ENCODE data around the gene ZNF200. TPM values are rescaled to one million over a fixed set of nuclear protein-coding genes. Genes with fewer than 3 reads are reported as not detected.

ZNF200 gene
- total and polyA plus RNA-seq, 2 of the 13 experiments (the other 11 are each of a cell fraction or from before 2014, with no cell fraction given): 3.5 to 16.5 TPM

- TF ChIP-seq PLRG1 (conservative IDR thresholded peaks at IDR 0.05) (no peak), ZBTB20 (CRISPR knock-in tag; IDR thresholded peaks at IDR 0.05; ENCODE audit: borderline replicate concordance, low read depth) (peak; percentile 27; the same call in 1 of the 2 replicates), ZNF30 (CRISPR knock-in tag; IDR thresholded peaks at IDR 0.05) (peak; percentile 76; the same call in 1 of the 2 replicates), TAF15 (IDR thresholded peaks at IDR 0.05; ENCODE audit: low read depth, low read length, poor library complexity, severe bottlenecking) (no peak), NFKBIZ (CRISPR knock-in tag; IDR thresholded peaks at IDR 0.05) (peak; percentile 59; the same call in 1 of the 2 replicates), RELA (CRISPR knock-in tag; IDR thresholded peaks at IDR 0.05) (no peak), SRSF1 (optimal IDR thresholded peaks at IDR 0.05; ENCODE audit: low read depth, low read length) (peak; percentile 63), HDAC2 (CRISPR knock-in tag; IDR thresholded peaks at IDR 0.05) (no peak; the same call in 1 of the 2 replicates), ZNF292 (CRISPR knock-in tag; IDR thresholded peaks at IDR 0.05; ENCODE audit: borderline replicate concordance, low read depth) (no peak), ZNF264 (CRISPR knock-in tag; IDR thresholded peaks at IDR 0.05) (no peak), RBM39 (IDR thresholded peaks at IDR 0.05; ENCODE audit: low read depth, low read length, poor library complexity, severe bottlenecking) (no peak), ZNF672 (CRISPR knock-in tag; IDR thresholded peaks at IDR 0.05) (no peak), ZNF205 (CRISPR knock-in tag; IDR thresholded peaks at IDR 0.05) (no peak; the same call in 1 of the 2 replicates), ZNF749 (CRISPR knock-in tag; IDR thresholded peaks at IDR 0.05; ENCODE audit: borderline replicate concordance) (peak; percentile 58; the same call in 1 of the 2 replicates), YEATS4 (CRISPR knock-in tag; IDR thresholded peaks at IDR 0.05; ENCODE audit: borderline replicate concordance) (peak; percentile 65; the same call in 1 of the 2 replicates), ZNF605 (CRISPR knock-in tag; IDR thresholded peaks at IDR 0.05) (peak; percentile 80; the same call in 1 of the 2 replicates), ZNF619 (CRISPR knock-in tag; IDR thresholded peaks at IDR 0.05) (peak; percentile 94)
- TF ChIP-seq, protein P1, sequence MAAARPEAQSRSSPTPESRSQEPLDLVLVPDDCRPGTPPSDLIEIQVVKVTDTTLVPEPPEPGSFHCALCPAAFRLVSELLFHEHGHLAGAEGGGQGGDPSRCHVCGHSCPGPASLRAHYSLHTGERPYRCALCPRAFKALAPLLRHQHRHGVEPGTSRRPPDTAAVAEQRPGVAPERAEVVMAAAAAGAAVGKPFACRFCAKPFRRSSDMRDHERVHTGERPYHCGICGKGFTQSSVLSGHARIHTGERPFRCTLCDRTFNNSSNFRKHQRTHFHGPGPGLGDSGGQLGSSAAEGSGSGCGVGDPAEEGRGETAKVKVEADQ (CRISPR knock-in tag; IDR thresholded peaks at IDR 0.05; ENCODE audit: borderline replicate concordance): peak; percentile 88
- TF ChIP-seq, protein P2, sequence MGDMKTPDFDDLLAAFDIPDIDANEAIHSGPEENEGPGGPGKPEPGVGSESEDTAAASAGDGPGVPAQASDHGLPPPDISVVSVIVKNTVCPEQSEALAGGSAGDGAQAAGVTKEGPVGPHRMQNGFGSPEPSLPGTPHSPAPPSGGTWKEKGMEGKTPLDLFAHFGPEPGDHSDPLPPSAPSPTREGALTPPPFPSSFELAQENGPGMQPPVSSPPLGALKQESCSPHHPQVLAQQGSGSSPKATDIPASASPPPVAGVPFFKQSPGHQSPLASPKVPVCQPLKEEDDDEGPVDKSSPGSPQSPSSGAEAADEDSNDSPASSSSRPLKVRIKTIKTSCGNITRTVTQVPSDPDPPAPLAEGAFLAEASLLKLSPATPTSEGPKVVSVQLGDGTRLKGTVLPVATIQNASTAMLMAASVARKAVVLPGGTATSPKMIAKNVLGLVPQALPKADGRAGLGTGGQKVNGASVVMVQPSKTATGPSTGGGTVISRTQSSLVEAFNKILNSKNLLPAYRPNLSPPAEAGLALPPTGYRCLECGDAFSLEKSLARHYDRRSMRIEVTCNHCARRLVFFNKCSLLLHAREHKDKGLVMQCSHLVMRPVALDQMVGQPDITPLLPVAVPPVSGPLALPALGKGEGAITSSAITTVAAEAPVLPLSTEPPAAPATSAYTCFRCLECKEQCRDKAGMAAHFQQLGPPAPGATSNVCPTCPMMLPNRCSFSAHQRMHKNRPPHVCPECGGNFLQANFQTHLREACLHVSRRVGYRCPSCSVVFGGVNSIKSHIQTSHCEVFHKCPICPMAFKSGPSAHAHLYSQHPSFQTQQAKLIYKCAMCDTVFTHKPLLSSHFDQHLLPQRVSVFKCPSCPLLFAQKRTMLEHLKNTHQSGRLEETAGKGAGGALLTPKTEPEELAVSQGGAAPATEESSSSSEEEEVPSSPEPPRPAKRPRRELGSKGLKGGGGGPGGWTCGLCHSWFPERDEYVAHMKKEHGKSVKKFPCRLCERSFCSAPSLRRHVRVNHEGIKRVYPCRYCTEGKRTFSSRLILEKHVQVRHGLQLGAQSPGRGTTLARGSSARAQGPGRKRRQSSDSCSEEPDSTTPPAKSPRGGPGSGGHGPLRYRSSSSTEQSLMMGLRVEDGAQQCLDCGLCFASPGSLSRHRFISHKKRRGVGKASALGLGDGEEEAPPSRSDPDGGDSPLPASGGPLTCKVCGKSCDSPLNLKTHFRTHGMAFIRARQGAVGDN (CRISPR knock-in tag; IDR thresholded peaks at IDR 0.05): peak; percentile 88
- TF ChIP-seq, protein P3, sequence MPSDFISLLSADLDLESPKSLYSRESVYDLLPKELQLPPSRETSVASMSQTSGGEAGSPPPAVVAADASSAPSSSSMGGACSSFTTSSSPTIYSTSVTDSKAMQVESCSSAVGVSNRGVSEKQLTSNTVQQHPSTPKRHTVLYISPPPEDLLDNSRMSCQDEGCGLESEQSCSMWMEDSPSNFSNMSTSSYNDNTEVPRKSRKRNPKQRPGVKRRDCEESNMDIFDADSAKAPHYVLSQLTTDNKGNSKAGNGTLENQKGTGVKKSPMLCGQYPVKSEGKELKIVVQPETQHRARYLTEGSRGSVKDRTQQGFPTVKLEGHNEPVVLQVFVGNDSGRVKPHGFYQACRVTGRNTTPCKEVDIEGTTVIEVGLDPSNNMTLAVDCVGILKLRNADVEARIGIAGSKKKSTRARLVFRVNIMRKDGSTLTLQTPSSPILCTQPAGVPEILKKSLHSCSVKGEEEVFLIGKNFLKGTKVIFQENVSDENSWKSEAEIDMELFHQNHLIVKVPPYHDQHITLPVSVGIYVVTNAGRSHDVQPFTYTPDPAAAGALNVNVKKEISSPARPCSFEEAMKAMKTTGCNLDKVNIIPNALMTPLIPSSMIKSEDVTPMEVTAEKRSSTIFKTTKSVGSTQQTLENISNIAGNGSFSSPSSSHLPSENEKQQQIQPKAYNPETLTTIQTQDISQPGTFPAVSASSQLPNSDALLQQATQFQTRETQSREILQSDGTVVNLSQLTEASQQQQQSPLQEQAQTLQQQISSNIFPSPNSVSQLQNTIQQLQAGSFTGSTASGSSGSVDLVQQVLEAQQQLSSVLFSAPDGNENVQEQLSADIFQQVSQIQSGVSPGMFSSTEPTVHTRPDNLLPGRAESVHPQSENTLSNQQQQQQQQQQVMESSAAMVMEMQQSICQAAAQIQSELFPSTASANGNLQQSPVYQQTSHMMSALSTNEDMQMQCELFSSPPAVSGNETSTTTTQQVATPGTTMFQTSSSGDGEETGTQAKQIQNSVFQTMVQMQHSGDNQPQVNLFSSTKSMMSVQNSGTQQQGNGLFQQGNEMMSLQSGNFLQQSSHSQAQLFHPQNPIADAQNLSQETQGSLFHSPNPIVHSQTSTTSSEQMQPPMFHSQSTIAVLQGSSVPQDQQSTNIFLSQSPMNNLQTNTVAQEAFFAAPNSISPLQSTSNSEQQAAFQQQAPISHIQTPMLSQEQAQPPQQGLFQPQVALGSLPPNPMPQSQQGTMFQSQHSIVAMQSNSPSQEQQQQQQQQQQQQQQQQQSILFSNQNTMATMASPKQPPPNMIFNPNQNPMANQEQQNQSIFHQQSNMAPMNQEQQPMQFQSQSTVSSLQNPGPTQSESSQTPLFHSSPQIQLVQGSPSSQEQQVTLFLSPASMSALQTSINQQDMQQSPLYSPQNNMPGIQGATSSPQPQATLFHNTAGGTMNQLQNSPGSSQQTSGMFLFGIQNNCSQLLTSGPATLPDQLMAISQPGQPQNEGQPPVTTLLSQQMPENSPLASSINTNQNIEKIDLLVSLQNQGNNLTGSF (CRISPR knock-in tag; IDR thresholded peaks at IDR 0.05): no peak
Observed at GRCh38 chr16:3234857-3235561, at the start of gene ZNF200 (continued).

All from HepG2 (cell line).